Activated naive CD8-positive, alpha-beta T cell treated with anti-CD3 and anti-CD28 coated beads, Interleukin-2, amount 50 U/mL, for 24 hours (primary cell): Measurements from ENCODE around the gene CYBA.

Source experiments
- ATAC-seq: fragments of 150-1000 bp; cut with Tn5 transposase; one replicate; pipeline ENCODE4 v1.10.0; 2021
- DNase-seq: peaks from one replicate; pipeline ENCODE4 v3.0.0; 2021
- H3K27ac Mint-ChIP-seq: one replicate; pipeline ENCODE4 v1.8.0; 2021; ENCODE audit warnings: mild to moderate bottlenecking, mixed read lengths
- H3K27me3 Mint-ChIP-seq: one replicate; pipeline ENCODE4 v1.8.0; 2021; ENCODE audit warnings: mixed read lengths
- H3K36me3 Mint-ChIP-seq: one replicate; pipeline ENCODE4 v1.8.0; 2021; ENCODE audit warnings: low read depth, mixed read lengths
- H3K4me1 Mint-ChIP-seq: one replicate; pipeline ENCODE4 v1.8.0; 2021; ENCODE audit warnings: mixed read lengths
- H3K4me3 Mint-ChIP-seq: one replicate; pipeline ENCODE4 v1.8.0; 2021; ENCODE audit warnings: mild to moderate bottlenecking, moderate library complexity, mixed read lengths
- H3K9me3 Mint-ChIP-seq: one replicate; pipeline ENCODE4 v1.8.0; 2021; ENCODE audit warnings: mixed read lengths

The CYBA gene

GRCh38 chr16:88626646-88627045 lies 24.2 kb downstream of the CYBA start:
- H3K4me3 Mint-ChIP-seq = no peak overlapping the region
- no peaks in the 10 kb centered on the region for H3K27me3 Mint-ChIP-seq
- no peak for DNase-seq
- no peaks in the 10 kb centered on the region for H3K9me3 Mint-ChIP-seq
- ATAC-seq = no peak
- H3K4me1 Mint-ChIP-seq = peaks cover 3% of the 10 kb centered on the region
- no peak overlapping the region for H3K27ac Mint-ChIP-seq
- peaks cover 32% of the 10 kb centered on the region for H3K36me3 Mint-ChIP-seq

GRCh38 chr16:88624977-88625576 lies 25.8 kb downstream of the CYBA start:
- DNase-seq (no peak), ATAC-seq (no peak)
- Mint-ChIP-seq H3K27me3 (no peaks in the 10 kb centered on the region), H3K4me3 (no peak overlapping the region), H3K36me3 (peaks cover 38% of the 10 kb centered on the region), H3K9me3 (no peaks in the 10 kb centered on the region), H3K27ac (no peak overlapping the region), H3K4me1 (peaks cover 15% of the 10 kb centered on the region)

- H3K27ac Mint-ChIP-seq = no peak overlapping the region
Observed at GRCh38 chr16:88624481-88624880, 26.4 kb downstream of the CYBA start.

GRCh38 chr16:88623858-88624257 lies 27.0 kb downstream of the CYBA start:
- Mint-ChIP-seq H3K27me3 (no peaks in the 10 kb centered on the region), H3K36me3 (peaks cover 33% of the 10 kb centered on the region), H3K27ac (no peak overlapping the region), H3K4me1 (peaks cover 27% of the 10 kb centered on the region), H3K4me3 (no peak overlapping the region), H3K9me3 (no peaks in the 10 kb centered on the region)
- ATAC-seq (no peak), DNase-seq (no peak)

More at GRCh38 chr16:88624481-88624880, 26.4 kb downstream of the CYBA start:
- H3K9me3 Mint-ChIP-seq = no peaks in the 10 kb centered on the region
- peaks cover 21% of the 10 kb centered on the region for H3K4me1 Mint-ChIP-seq
- peaks cover 37% of the 10 kb centered on the region for H3K36me3 Mint-ChIP-seq
- DNase-seq (no peak), ATAC-seq (no peak)
- no peak overlapping the region for H3K4me3 Mint-ChIP-seq
- no peaks in the 10 kb centered on the region for H3K27me3 Mint-ChIP-seq

- H3K4me1 Mint-ChIP-seq = peaks cover 31% of the 10 kb centered on the region
- no peaks in the 10 kb centered on the region for H3K9me3 Mint-ChIP-seq
- no peaks in the 10 kb centered on the region for H3K27me3 Mint-ChIP-seq
- H3K27ac Mint-ChIP-seq = no peak overlapping the region
- ATAC-seq = no peak
- H3K36me3 Mint-ChIP-seq = peaks cover 33% of the 10 kb centered on the region
- H3K4me3 Mint-ChIP-seq = no peak overlapping the region
- no peak for DNase-seq
Observed at GRCh38 chr16:88622866-88623265, 28.0 kb downstream of the CYBA start.

GRCh38 chr16:88622125-88622524 lies 28.7 kb downstream of the CYBA start:
- H3K27me3 Mint-ChIP-seq = no peaks in the 10 kb centered on the region
- H3K27ac Mint-ChIP-seq = no peak overlapping the region
- ATAC-seq (no peak), DNase-seq (no peak)
- no peaks in the 10 kb centered on the region for H3K9me3 Mint-ChIP-seq
- H3K36me3 Mint-ChIP-seq = peaks cover 30% of the 10 kb centered on the region
- H3K4me3 Mint-ChIP-seq = no peak overlapping the region
- H3K4me1 Mint-ChIP-seq = peaks cover 31% of the 10 kb centered on the region

- Mint-ChIP-seq H3K27ac (peak overlapping the region; percentile 74), H3K36me3 (peaks cover 21% of the 10 kb centered on the region), H3K9me3 (no peaks in the 10 kb centered on the region), H3K27me3 (no peaks in the 10 kb centered on the region), H3K4me3 (no peak overlapping the region), H3K4me1 (peaks cover 31% of the 10 kb centered on the region)
- ATAC-seq (peak; percentile 76), DNase-seq (peak; percentile 44)
Observed at GRCh38 chr16:88619859-88620815, 30.7 kb downstream of the CYBA start.

GRCh38 chr16:88618956-88619667 lies 31.7 kb downstream of the CYBA start:
- no peak overlapping the region for H3K4me3 Mint-ChIP-seq
- peaks cover 31% of the 10 kb centered on the region for H3K4me1 Mint-ChIP-seq
- H3K9me3 Mint-ChIP-seq = no peaks in the 10 kb centered on the region
- H3K27ac Mint-ChIP-seq = no peak overlapping the region
- no peaks in the 10 kb centered on the region for H3K27me3 Mint-ChIP-seq
- DNase-seq (no peak), ATAC-seq (no peak)
- peaks cover 21% of the 10 kb centered on the region for H3K36me3 Mint-ChIP-seq

- no peak overlapping the region for H3K27ac Mint-ChIP-seq
- peaks cover 31% of the 10 kb centered on the region for H3K4me1 Mint-ChIP-seq
- ATAC-seq (no peak), DNase-seq (no peak)
- no peak overlapping the region for H3K4me3 Mint-ChIP-seq
- H3K36me3 Mint-ChIP-seq = peaks cover 22% of the 10 kb centered on the region
- no peaks in the 10 kb centered on the region for H3K9me3 Mint-ChIP-seq
- no peaks in the 10 kb centered on the region for H3K27me3 Mint-ChIP-seq
Observed at GRCh38 chr16:88618182-88618955, 32.5 kb downstream of the CYBA start.

- ATAC-seq (no peak), DNase-seq (no peak)
- H3K4me3 Mint-ChIP-seq = no peak overlapping the region
- no peak overlapping the region for H3K27ac Mint-ChIP-seq
- H3K4me1 Mint-ChIP-seq = peaks cover 31% of the 10 kb centered on the region
- no peaks in the 10 kb centered on the region for H3K27me3 Mint-ChIP-seq
- H3K36me3 Mint-ChIP-seq = peaks cover 24% of the 10 kb centered on the region
- H3K9me3 Mint-ChIP-seq = no peaks in the 10 kb centered on the region
Observed at GRCh38 chr16:88617268-88618031, 33.4 kb downstream of the CYBA start.

- no peaks in the 10 kb centered on the region for H3K9me3 Mint-ChIP-seq
- H3K36me3 Mint-ChIP-seq = peaks cover 20% of the 10 kb centered on the region
- no peak overlapping the region for H3K27ac Mint-ChIP-seq
- peaks cover 29% of the 10 kb centered on the region for H3K4me1 Mint-ChIP-seq
- DNase-seq = no peak
- H3K27me3 Mint-ChIP-seq = no peaks in the 10 kb centered on the region
- H3K4me3 Mint-ChIP-seq = no peak overlapping the region
- no peak for ATAC-seq
Observed at GRCh38 chr16:88616736-88617135, 34.1 kb downstream of the CYBA start.

- Mint-ChIP-seq H3K27ac (no peak overlapping the region), H3K9me3 (no peaks in the 10 kb centered on the region), H3K27me3 (no peaks in the 10 kb centered on the region), H3K36me3 (peaks cover 20% of the 10 kb centered on the region), H3K4me1 (peaks cover 25% of the 10 kb centered on the region), H3K4me3 (no peak overlapping the region)
- no peak for ATAC-seq
- DNase-seq = no peak
Observed at GRCh38 chr16:88616320-88616719, 34.5 kb downstream of the CYBA start.

- Mint-ChIP-seq H3K27ac (no peak overlapping the region), H3K4me3 (no peak overlapping the region)
- ATAC-seq = no peak
Observed at GRCh38 chr16:88614818-88615580, 35.9 kb downstream of the CYBA start.

More at GRCh38 chr16:88614818-88615580, 35.9 kb downstream of the CYBA start:
- Mint-ChIP-seq H3K27me3 (no peaks in the 10 kb centered on the region), H3K4me1 (peaks cover 16% of the 10 kb centered on the region), H3K9me3 (no peaks in the 10 kb centered on the region), H3K36me3 (peaks cover 20% of the 10 kb centered on the region)
- no peak for DNase-seq
